NB4 (cell line): ENCODE data around the gene PIPOX.

Experiments used
- MAX ChIP-seq: IDR thresholded peaks from 2 replicates; pipeline ENCODE4 v1.6.1; 2011; ENCODE audit warnings: low read depth, low read length
- MYC ChIP-seq: IDR thresholded peaks from 2 replicates; pipeline ENCODE4 v1.6.1; 2011; ENCODE audit warnings: low read depth, low read length
- POLR2A ChIP-seq: IDR thresholded peaks from 2 replicates; pipeline ENCODE4 v1.6.1; 2011; ENCODE audit warnings: mild to moderate bottlenecking; ENCODE audit not compliant: insufficient read length; ENCODE audit errors: extremely low read depth
- TF ChIP-seq, protein P1 (sequence below): IDR thresholded peaks from one replicate; pipeline ENCODE4 v1.5.1; 2012; ENCODE audit warnings: low read depth, low read length

DNA sequence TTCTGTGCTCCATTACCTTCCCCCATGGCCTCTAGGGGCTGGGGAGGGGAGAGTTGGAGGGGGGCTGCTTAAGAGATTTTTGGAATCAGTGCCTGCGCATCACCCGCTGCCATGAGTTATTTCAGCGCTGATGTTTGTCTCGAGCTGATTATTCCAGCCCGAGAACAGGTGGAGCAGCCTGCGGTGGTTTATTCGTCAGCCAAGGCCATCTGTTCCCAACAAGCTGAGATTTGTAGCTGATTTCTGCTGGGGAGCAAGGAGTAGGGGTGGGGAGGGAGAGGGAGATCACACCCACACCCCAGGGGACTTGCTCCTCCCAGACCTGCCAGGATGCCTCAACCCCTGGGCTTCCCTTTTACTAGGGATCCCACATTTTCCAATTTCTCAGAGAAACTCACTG is 23.1 kb downstream of the PIPOX start:
- TF ChIP-seq, protein P1, sequence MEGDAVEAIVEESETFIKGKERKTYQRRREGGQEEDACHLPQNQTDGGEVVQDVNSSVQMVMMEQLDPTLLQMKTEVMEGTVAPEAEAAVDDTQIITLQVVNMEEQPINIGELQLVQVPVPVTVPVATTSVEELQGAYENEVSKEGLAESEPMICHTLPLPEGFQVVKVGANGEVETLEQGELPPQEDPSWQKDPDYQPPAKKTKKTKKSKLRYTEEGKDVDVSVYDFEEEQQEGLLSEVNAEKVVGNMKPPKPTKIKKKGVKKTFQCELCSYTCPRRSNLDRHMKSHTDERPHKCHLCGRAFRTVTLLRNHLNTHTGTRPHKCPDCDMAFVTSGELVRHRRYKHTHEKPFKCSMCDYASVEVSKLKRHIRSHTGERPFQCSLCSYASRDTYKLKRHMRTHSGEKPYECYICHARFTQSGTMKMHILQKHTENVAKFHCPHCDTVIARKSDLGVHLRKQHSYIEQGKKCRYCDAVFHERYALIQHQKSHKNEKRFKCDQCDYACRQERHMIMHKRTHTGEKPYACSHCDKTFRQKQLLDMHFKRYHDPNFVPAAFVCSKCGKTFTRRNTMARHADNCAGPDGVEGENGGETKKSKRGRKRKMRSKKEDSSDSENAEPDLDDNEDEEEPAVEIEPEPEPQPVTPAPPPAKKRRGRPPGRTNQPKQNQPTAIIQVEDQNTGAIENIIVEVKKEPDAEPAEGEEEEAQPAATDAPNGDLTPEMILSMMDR, result no peak
- TF ChIP-seq POLR2A, result no peak
- TF ChIP-seq MAX, result no peak
- no peak for TF ChIP-seq MYC
